Activated CD8-positive, alpha-beta memory T cell treated with anti-CD3 and anti-CD28 coated beads, Interleukin-2, amount 50 U/mL, for 48 hours (primary cell): ENCODE results near the gene ANXA2R.
"Not testable (repeated sequence)": the region's sequence is repeated elsewhere in the genome, so short reads cannot be mapped to it uniquely, and the experiment has no call there.

Experiments
- DNase-seq: peaks from one replicate; pipeline ENCODE4 v3.0.0-alpha.2; 2020

The ANXA2R gene, protein sequence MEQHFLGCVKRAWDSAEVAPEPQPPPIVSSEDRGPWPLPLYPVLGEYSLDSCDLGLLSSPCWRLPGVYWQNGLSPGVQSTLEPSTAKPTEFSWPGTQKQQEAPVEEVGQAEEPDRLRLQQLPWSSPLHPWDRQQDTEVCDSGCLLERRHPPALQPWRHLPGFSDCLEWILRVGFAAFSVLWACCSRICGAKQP

DNA sequence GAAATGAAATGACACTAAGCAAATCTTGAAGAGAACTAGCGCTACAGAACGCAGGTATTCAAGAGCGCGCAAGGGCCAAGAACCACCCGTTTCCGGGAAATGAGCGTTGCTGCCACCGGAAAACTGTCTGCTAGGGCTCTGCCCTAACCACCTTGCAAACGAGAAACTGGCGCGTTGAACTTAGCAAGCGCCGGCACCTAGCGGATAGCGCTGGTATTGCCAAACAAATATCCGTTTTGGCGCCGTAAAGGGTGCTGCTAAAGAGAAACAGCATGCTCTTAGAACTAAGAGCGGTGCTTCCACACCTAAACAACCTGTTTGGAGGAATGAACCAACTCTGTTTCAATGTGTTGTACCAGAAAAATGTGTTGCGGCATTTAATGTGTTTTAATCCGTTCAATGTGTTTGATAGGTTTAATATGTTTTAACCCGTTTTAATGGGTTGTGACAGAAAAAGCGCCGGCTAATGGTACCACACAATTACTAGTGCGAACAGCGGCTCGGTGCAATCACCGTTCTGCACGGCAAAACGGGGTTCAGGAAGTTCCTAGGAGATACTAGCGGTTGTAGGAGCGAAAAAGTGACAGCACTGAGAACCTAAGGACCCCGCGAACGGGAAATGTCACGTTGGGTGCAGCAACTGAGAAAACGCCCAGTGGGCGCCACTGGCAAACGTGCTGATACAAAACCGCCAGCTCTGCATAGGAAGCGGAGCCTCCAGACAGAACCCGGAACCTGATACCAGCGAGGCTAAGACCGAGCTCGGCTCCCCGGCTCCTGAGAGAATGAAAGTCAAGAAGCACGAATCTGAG lies at the start of gene ANXA2R:
Gene ANXA2R (minus strand): TSS at position 33 of the 812 bp plus-strand sequence. CDS start 273 bp downstream, outside the sequence.
- peak; percentile 90 for DNase-seq

DNA sequence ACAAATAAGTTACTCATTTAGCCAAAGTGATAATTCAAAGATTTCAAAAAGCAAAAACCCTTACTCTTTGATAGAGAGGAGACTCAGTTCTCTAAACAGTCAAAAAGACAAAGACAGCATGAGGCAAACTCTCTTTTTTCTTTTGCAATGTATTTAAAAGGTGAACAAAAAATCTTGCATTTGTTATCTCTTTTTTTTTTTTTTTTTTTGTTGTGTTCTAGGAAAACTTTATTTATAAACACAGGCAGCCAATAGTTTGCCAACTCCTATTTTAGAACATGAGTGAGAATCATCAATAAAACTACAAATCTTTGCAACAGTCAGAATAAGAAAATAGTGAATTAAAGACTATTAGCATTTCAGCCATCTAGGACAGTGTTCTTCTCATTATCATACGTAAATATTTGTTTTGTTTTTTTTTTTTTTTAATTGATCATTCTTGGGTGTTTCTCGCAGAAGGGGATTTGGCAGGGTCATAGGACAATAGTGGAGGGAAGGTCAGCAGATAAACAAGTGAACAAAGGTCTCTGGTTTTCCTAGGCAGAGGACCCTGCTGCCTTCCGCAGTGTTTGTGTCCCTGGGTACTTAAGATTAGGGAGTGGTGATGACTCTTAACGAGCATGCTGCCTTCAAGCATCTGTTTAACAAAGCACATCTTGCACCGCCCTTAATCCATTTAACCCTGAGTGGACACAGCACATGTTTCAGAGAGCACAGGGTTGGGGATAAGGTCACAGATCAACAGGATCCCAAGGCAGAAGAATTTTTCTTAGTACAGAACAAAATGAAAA lies 46.2 kb upstream of the ANXA2R start:
- DNase-seq, result not testable (repeated sequence)

DNA sequence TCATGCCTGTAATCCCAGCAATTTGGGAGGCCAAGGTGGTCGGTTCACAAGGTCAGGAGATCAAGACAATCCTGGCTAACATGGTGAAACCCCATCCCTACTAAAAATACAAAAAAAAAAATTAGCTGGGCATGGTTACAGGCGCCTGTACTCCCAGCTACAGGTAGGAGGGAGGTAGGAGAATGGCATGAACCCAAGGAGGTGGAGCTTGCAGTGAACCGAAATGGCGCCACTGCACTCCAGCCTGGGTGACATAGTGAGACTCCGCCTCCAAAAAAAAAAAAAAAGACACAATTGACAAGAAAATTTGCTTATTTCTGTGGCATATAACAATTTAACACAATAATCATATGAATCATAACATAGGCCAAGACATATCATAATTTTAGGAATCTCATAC lies 45.3 kb upstream of the ANXA2R start:
- no peak for DNase-seq

DNA sequence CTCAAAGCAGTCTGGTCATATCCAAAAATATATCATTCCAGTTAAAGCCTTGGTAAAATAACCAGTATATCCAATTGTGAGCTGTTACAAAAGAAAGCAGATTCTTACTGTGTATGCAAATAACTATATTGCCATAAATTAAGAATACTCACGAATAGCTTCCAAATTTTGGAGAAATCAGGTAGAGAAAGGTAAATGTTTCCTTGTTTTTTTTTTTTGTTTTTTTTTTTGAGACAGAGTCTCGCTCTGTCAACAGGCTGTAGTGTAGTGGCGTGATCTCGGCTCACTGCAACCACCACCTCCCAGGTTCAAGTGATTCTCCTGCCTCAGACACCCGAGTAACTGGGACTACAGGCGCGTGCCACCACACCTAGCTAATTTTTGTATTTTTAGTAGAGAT lies 44.3 kb upstream of the ANXA2R start:
- not testable (repeated sequence) for DNase-seq

DNA sequence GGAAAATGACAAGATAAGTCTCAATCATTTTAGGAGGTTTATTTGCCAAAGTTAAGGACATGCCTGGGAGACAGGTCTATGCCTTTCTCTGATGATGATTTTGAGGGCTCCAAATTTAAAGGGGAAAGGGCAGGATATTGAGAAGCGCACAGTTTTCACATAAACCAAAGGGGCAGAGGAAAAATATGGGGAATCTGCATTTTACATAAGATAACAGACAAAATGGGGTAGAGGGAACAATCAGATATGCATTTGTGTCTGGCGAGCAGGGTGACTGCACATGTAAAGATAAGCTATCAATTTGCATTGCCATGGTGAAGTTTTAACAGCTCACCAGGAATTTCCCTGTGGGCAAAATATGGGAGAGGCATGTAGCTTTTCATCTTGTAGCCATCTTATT lies 41.2 kb upstream of the ANXA2R start:
- not testable (repeated sequence) for DNase-seq

DNA sequence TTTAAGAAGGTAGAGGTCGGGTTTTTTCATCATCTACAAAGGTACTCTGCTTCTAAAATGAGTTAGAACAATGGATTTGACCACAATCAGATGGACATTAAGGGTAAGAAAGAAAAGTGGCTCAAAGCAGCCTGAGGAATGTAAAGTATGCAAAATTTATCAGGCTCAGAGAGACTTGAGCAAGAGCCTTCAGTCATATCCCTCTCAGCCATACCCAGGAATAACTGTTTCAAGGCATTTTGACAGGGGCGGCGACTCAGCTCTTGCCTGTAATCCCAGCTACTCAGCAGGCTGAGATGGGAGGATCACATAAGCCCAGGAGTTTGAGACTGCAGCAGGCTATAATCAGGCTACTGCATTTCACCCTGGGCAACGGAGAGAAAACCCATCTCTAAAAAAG lies 38.8 kb upstream of the ANXA2R start:
- DNase-seq, result no peak

DNA sequence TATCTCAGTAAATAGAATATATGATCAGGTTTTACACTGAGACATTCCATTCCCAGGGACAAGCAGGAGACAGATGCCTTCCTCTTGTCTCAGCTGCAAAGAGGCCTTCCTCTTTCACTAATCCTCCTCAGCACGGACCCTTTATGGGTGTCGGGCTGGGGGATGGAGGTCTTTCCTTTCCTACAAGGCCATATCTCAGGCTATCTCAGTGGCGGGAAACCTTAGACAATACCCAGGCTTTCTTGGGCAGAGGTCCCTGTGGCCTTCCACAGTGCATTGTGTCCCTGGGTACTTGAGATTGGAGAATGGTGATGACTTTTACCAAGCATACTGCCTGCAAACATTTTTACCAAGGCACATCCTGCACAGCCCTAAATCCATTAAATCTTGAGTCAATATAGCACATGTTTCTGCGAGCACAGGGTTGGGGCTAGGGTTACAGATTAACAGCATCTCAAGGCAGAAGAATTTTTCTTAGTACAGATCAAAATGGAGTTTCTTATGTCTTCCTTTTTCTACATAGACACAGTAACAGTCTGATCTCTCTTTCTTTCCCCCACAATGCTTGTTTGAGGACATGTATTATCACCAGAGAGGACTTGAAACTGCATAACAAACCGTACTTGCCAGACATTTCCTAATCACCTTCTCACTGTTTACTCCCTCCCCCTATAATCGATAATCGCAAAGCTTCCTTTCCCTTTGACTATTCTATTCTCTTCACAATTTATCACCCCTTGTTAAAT lies 37.5 kb upstream of the ANXA2R start:
- DNase-seq, result not testable (repeated sequence)

DNA sequence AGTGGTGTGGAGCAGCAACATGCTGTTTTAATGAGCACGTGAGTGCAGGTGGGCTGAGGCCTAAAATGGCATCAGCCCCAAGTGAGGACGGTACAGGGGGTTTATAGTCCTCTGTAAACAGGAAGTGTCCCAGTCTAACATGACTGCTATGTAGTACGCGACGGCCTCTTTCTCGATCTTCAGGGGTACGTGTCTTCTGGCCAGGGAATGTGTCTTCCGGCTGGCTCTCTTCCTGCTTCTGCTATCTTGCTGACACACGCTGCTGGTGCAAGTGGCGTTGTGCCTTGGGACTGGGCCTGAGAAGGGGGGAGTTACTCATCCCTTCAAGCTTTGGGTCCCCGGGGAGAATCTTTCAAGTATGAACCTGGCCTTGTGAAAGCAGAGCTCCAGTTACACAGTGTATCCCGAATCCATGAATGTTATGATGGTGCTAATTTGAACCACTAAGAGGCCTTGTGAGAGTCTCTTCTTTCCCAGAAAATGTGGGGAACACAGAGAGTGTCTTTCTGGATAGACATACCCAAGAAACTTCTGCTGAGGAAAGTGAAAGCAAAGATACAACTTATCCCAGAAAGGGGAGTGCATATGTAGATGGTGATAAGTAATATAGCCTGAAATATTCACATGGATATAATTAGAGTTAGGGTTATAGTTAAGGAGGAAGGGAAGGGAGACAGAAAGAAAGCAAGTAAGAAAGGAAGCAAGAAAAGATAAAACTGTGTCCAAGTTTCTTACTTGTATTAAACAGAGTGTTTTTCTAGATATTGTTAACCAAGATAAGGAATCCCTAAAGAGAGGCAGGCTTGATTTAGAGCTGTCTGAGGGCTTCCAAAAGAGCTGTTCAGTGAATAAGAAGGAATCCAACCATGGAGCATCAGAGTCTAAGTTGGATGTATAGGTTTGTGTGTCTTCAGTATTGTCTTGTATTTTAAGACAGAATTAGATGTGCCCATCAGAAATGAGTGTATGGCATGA lies 35.5 kb upstream of the ANXA2R start:
- no peak for DNase-seq

DNA sequence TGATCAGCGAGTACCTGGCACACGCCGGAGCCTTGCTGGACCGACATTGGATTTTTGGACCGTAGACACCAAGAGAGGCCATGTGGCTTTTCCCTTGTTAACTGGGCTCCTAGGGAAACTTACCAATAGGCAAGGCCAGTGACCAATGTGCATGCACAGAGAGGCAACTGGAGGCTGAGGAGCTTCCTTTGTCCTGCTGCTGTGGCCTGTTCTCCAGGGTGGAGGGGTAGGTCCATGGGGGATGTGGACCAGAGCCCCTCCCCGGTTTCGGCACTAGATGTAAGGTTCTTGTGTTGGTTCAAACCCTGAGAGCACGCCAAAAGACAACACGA lies 34.8 kb upstream of the ANXA2R start:
- no peak for DNase-seq

DNA sequence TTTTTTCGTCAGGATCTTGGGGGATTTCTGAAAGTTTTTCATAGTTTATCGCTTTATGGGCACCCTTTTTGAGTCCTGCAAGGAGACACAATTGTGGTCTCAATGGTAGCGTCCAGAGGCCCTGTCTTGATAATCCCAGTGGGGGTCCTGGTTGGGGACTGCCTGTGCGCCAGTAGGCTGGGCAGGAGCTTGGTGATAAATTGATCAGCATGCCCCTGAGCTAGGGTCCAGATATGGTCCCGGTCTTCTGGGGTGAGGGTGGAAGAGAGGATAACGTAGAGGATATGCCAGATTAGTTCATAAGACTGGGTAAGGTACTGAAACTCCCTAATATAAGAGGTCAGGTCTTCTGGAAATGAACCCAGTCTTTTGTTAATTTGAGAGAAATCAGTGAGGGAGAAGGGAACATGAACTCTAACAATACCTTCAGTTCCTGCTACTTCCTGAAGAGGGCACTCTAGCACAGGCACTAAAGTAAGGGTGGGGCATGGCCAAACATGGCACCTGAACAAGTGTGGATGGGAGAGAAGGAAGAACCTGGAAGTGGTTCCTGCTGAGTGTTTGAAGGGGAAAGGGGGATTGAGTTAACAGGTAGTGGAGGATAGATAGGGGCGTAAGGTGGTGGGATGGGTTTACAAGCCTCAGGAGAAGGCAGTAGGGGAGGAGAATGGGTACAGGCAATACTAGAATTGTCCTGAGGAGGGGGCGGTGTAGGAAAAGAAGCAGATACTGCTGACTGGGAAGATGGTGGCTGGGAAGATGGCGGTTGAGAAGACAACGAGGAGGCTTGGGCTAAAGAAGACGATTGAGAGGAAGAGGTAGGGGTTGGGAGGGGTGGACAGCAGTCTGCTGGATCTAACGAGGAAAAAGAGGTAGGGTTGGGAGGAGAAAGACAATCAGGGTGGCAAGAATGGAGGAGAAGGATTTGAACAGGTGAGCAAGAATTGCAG lies 33.8 kb upstream of the ANXA2R start:
- DNase-seq, result peak; percentile 59

DNA sequence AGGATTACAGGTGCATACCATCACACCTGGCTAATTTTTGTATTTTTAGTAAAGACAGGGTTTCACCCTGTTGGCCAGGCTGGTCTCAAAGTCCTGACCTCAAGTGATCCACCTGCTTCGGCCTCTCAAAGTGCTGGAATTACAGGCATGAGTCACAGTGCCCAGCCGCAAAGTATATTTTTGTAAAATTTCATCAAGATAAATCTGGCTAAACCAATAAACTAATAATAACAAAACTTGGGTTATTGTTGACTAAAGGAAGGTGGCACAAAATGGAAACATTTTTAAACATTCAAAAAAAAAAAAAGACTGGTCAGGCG lies 29.2 kb upstream of the ANXA2R start:
- not testable (repeated sequence) for DNase-seq

DNA sequence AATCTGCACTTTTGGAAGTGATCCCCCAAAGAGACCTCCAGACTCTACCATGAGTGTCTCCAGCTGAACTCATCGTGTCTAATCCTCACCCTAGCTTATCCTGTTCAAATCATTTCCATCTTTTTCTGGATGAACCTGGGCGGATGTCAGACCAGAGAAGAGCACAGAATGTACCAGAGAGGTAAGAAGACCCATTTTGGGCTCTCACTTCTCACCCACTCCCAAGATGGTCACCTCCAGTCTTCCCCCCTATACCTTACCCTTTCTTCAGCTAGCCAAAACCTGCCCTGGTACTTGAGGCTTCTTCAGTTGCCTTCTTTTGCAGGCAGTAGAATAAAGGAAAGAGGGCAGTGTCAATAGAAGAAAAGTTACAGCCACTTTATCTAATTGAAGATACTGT lies 27.9 kb upstream of the ANXA2R start:
- DNase-seq, result no peak

DNA sequence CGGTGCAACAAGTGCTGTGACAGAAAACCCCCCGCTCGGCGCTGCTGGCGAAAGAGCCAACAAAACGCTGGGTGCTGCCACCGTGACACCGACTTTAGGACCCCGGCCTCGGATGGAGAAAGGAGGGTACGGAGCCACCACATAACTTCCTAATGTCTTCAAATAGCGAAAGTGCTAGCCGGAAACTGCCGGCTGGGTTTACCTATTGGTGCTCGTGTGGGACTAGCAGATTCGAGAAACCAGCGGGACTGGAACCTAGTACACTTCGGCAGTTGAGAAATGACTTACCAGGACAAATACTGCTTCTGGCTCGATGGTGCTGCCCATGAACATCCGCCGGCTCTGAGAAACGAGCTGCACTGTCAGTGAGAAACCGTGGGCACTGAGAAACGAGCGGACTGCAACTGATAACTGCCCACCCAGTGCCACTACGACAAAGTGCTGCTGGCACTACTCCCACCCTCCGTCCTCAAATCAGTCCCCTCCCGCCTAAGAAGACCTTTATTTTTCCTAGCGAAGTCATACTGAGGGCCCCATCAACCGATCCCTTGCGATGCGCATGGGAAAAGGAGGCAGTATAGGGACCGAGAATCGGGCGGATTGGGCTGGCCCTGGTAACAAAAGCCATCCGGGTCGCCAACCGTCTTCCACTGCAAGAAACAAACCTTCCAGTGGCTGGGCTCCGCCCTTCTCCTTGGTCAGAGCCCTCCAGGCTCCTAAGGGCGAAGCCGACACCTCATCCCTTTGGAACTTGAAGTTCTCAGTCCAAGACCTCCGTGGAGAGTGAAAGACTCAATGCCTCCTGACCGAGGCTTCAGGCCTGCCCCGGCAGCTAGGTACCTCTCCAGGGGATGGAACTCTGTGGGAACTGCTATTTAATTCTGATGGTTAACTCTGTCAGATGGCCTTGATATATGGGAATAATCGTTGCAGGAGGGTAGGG lies 27.0 kb upstream of the ANXA2R start:
- peak; percentile 94 for DNase-seq

DNA sequence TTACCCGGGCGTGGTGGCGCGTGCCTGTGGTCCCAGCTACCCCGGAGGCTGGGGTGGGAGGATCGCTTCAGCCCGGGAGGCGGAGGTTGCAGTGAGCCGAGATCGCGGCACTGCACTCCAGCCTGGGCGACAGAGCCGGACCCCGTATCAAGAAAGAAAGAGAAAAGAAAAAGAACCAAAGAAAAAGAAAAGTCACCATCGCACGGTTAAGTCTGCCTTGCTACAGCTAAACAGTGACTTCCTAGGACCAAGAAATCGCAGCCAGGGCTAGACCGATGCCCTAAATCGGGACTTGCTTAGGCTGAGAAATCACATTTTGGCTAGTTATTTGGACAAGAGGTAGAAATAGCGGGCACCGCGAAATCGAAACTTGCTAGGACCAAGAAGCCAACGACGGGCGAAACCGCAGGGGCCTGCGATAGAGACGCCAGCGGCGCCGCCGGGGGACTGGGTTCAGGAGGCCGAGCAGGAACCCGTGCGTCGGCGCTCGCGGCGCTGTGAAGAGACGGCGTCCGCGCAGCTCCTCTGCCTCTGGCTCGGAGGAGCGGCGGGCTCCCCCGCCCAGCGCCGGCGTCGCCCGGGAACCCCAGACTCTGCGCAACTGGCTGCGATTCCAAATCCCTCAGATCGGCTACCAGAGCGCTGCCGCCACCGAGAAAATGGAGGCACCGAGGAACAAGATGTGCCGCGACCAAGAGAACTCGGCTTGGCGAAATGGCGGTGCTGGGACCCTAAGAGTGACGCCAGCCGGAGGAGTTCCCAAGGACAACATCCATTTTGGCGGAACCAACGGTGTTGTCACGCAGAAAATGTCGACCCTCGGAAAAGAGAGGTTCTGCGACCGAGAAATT lies 26.1 kb upstream of the ANXA2R start:
- DNase-seq, result peak; percentile 86

DNA sequence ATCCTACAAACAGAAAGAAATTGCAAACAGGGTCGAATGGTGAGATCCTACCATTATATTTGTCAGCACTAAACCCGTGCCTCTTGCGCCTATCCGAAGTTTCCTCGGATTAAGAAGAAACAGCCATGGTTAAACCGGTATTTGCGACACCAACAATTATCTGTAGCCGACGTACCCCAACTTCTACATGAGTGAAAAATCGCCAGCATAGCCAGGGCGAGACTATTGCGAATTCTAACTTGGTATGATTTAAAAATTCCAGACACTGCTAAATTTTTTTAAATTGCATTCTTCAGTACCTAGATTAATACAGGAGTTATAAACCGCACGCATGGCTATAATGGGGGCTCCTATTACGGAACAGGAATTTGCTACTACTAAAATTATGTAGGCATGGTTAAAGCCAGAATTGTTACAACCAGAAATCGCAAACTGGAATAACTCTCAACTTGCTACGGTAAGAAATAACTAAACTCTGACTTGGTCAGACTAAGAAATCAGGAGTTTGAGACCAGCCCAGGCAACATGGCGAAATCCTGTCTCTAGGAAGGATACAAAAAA lies 25.3 kb upstream of the ANXA2R start:
- DNase-seq, result peak; percentile 56

DNA sequence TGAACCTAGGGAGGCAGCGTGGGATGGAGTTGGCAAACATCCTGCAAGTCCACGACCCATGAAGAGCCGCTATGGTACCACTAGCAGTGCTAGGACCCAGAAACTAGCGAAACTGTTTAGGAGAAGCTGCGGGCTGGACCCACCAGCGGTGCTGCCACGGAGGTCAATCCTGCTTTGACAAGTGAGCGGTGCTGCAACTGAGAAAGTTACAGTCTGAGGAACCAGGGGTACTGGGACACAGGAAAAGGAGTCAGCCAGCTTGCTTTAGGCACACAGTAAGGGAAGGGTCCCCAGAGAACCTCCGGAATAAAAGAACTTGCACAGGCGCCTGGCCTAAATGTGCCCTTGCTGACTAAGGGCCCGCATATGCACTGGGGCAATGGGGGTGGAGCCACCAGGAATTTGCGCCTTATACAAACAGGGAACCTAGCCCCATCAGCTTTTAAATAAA lies 23.6 kb upstream of the ANXA2R start:
- DNase-seq, result no peak

DNA sequence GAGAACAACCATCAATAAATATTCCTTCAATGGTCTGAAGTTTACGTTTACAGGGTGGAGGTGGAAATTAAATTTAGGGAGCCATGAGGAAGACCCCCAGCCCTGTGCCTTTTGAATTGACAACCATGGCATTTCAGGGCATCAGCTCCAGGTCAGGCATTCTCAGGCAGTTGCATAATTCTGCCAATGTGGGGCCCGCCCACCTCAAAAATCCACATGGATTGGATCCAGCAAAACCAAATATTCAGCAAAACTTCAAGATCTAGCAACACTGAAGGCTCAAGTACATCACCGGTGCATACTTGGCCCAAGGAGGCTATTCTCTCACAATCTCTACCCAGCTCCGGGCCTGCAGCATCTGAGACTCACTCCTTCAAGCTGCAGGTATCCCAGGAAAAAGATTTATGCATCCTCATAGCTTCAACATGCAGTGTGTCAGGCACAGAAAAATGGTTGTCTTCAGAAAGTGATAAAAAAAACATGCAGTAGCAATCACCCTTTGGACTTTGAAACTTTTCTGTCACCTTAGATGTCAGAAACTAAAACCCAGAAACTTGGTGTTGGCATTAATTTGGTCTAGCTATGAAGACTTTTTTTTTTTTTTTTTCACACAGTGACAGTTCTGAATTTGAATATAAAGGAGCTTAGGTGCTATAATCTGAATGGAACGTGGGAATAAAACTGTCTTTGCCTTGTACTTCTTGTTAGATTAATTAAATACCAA lies 21.4 kb upstream of the ANXA2R start:
- DNase-seq, result no peak
